HTR-8/SVneo (cell line): ENCODE measurements around the gene CGRRF1.

Experiments
- DNase-seq: peaks from one replicate; pipeline ENCODE4 v3.0.0; 2011; ENCODE audit warnings: low spot score, mixed read lengths; ENCODE audit not compliant: insufficient read length
- FAIRE-seq: peaks from 2 replicates; lab custom pipeline; 2011; peaks lifted over from hg19 to GRCh38; lab: Jason Lieb, UNC

Gene CGRRF1

DNA sequence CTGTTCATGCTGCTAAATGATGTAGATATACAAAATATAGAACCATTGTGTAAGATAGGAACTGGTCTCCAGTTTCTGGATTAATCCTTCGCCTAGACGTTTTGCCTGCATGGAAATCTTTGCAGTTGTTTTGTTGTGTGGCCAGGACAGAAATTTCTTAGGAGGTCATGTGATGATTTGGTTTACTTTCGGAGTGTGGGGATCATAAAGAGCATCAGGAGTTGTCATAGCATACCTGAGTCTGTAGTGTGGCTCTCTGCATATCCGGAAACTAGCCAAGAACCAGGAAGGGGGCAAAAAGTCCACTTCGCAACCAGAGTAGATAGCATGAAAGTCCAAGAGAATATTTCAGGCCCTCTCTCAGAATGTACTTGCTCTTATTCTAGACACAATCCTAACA lies 60.3 kb downstream of the CGRRF1 start:
- peak; percentile 51 for FAIRE-seq

GRCh38 chr14:54570631-54571415 lies 61.1 kb downstream of the CGRRF1 start:
- peak; percentile 73 for DNase-seq
- FAIRE-seq = peak; percentile 63

More for the DNA sequence above, 60.3 kb downstream of the CGRRF1 start:
- DNase-seq = no peak

DNA sequence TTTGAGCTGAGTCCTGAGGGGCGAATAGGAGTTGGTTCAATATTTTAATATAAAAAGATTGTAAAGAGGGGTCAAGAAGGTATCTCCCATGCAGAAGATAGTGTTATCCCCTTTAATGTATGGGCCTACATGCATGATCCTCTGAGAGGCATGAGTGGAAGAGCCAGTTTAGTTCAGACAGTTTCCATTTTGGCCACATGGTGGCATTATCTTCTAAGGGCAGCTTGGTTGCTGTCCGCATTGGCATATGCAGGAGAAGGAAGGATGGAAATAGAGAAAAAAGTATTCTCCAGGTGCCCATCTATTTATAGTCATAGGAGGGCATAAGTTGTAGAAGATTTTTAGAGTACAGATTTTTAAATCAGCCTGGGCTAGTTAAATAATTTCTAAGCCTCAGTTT lies 62.6 kb downstream of the CGRRF1 start:
- DNase-seq (no peak), FAIRE-seq (peak; percentile 74)

GRCh38 chr14:54574528-54574927 lies 64.8 kb downstream of the CGRRF1 start:
- no peak for DNase-seq
- FAIRE-seq = peak; percentile 80

- no peak for DNase-seq
- FAIRE-seq = no peak
Observed at GRCh38 chr14:54577494-54577893, 67.8 kb downstream of the CGRRF1 start.

DNA sequence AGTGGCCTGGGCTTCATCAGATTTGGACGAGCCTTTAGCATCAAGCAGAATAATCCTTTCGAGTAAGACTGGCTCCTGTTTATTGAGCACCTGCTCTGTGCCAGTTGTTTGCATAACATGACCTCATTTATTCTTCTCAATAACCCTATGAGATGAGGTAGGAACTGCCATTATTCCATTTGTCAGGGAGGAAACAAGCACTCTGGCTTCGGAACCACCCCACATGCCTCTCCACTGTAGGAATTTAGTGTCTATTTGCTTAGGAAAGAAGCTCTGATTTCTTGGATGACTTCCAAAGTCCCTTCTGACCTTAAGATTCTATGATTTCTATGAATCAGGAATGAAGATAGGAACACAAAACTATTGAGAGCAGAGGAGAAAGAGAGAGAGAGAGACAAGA lies 68.3 kb downstream of the CGRRF1 start:
- FAIRE-seq (peak; percentile 94), DNase-seq (no peak)

- DNase-seq (no peak), FAIRE-seq (peak; percentile 92)
Observed at GRCh38 chr14:54579621-54580020, 69.9 kb downstream of the CGRRF1 start.

DNA sequence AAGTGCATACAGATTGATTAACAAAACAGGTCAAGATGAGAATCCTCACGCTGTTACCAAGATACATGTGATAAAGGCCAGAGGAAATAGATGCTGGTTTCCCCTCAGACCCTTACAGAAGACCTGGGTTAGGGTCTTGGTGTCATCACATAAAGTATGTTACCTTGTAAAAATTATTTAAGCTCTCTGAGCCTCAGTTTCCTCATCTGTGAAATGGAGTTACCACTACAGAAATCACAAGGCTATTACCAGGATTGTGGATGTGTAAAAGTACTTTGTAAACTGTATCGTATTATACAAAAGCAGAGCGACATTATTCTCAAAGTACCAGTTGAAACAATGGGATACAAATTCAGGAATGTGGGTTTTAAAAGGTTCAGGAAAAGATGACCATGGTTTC lies 71.2 kb downstream of the CGRRF1 start:
- peak; percentile 81 for FAIRE-seq
- no peak for DNase-seq

- DNase-seq (no peak), FAIRE-seq (peak; percentile 97)
Observed at GRCh38 chr14:54582334-54582733, 72.6 kb downstream of the CGRRF1 start.

DNA sequence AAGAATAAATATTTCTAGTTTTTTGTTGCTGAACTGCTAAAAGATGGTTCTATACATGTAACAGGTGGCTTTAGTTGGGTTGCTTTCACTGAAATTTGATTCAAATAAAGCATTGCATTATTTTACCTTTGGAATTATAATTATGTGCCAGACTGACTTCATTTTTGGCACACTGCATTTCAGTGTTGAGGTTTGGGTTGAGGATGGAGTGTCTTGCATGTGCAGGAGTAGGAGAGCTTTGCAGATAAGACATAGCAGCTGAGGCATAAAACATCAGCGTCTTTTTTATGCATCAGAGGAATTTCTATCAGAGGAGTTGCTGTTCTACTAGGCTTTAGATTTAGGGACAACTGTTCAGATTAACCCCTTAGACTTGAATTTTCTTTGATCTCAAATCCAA lies 74.4 kb downstream of the CGRRF1 start:
- FAIRE-seq = peak; percentile 62
- no peak for DNase-seq

DNA sequence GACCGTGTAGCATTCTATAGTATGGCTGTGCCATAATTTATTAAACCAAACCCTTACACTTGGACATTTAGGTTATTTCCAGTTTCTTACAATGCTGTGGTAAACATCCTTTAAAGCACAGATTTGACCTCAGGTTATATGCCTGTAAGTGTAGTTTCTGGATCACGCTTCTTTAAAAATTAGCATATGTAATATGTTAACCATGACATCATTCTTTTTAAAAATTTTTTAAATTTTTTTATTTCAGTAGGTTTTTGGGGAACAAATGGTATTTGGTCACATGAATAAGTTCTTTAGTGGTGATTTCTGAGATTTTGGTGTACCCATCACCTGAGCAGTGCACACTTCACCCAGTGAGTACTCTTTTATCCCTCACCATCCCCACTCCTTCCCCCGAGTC lies 75.5 kb downstream of the CGRRF1 start:
- FAIRE-seq (peak; percentile 4), DNase-seq (no peak)
